Loucy (cell line): ENCODE data around the gene SLC35E3.

Experiments used
- H2AFZ ChIP-seq: fragments of 200-600 bp; sonication (generic); 2 replicates; pipeline ENCODE4 v1.6.0; 2016; ENCODE audit warnings: antibody characterized with exemption, mild to moderate bottlenecking, low read length, moderate library complexity
- H3F3A ChIP-seq: fragments of 200-600 bp; 2 replicates; pipeline ENCODE4 v1.6.0; 2016; ENCODE audit warnings: antibody characterized with exemption, low read depth, mild to moderate bottlenecking
- H3K27me3 ChIP-seq: fragments of 200-600 bp; sonication (generic); 2 replicates; pipeline ENCODE4 v1.6.1; 2014; ENCODE audit warnings: low read length, mild to moderate bottlenecking; ENCODE audit not compliant: insufficient read depth, poor library complexity, severe bottlenecking
- H3K36me3 ChIP-seq: fragments of 200-600 bp; sonication (generic); 2 replicates; pipeline ENCODE4 v1.6.1; 2016; ENCODE audit warnings: low read length; ENCODE audit not compliant: insufficient read depth
- H3K4me1 ChIP-seq: fragments of 200-600 bp; sonication (generic); 2 replicates; pipeline ENCODE4 v1.5.1; 2014; ENCODE audit warnings: low read length, mild to moderate bottlenecking; ENCODE audit not compliant: insufficient read depth, poor library complexity, severe bottlenecking
- H3K4me2 ChIP-seq: fragments of 200-600 bp; sonication (generic); 2 replicates; pipeline ENCODE4 v1.6.0; 2014; ENCODE audit warnings: antibody characterized with exemption, low read length, low read depth, mild to moderate bottlenecking; ENCODE audit not compliant: poor library complexity, severe bottlenecking
- H3K4me3 ChIP-seq: fragments of 200-600 bp; sonication (generic); 2 replicates; pipeline ENCODE4 v1.5.1; 2014; ENCODE audit warnings: low read length, mild to moderate bottlenecking, mixed read lengths; ENCODE audit not compliant: poor library complexity, severe bottlenecking
- H3K79me2 ChIP-seq: fragments of 200-600 bp; sonication (generic); 2 replicates; pipeline ENCODE4 v1.6.1; 2014; ENCODE audit warnings: low read length; ENCODE audit not compliant: insufficient read depth
- H3K9ac ChIP-seq: fragments of 200-600 bp; sonication (generic); 2 replicates; pipeline ENCODE4 v1.6.0; 2014; ENCODE audit warnings: mild to moderate bottlenecking, low read depth, low read length, moderate library complexity; ENCODE audit not compliant: poor library complexity, severe bottlenecking
- H3K9me2 ChIP-seq: fragments of 200-600 bp; sonication (generic); replicated peaks from 2 replicates; pipeline ENCODE4 v1.6.1; 2016; ENCODE audit warnings: low read depth, low read length, mixed read lengths
- H3K9me3 ChIP-seq: fragments of 200-600 bp; sonication (generic); 2 replicates; pipeline ENCODE4 v1.6.1; 2014; ENCODE audit warnings: mild to moderate bottlenecking, antibody characterized with exemption, low read length, low read depth; ENCODE audit not compliant: insufficient read depth
- H4K20me1 ChIP-seq: fragments of 200-600 bp; sonication (generic); 2 replicates; pipeline ENCODE4 v1.6.0; 2014; ENCODE audit warnings: antibody characterized with exemption, low read length, mild to moderate bottlenecking; ENCODE audit not compliant: insufficient read depth, poor library complexity, severe bottlenecking
- EZH2phosphoT487 ChIP-seq: fragments of 200-600 bp; IDR thresholded peaks from 2 replicates; pipeline ENCODE4 v1.6.1; 2018; ENCODE audit warnings: antibody characterized with exemption, mild to moderate bottlenecking, moderate library complexity, borderline replicate concordance
- TF ChIP-seq, protein P1 (sequence below): fragments of 200-600 bp; sonication (generic); conservative IDR thresholded peaks from 2 replicates; pipeline ENCODE4 v1.5.1; 2014; ENCODE audit warnings: mild to moderate bottlenecking, antibody characterized with exemption, low read length

Gene SLC35E3

DNA sequence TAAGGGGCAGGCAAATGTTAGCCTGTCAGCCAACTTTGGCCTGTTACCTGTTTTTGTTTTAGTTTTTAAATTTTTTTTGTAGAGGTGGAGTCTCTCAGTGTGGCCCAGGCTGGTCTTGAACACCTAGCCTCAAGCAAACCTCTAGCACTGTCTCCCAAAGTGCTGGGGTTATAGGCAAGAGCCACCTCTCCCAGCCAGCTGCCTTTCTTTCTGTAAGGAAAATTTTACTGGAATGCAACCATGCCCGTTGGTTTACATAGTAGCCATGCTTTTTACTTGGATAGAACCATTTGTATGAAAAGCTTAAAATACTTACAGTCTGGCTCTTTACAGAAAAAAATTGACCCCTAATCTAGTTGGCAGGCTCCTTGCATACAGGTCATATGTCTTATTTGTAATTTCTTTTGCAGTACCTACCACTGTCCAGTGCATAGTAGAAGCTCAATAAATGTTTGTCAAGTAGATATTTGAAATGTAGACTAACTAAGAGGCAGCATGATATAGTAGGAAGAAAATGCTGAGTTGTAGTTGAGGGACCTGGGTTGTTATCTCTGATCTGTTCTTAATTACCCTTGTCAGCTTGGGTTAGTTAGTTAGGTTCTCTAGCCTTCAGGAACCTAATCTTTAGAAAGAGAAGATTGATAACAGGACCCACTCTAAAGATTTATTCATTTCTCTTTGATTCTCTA is 66.7 kb downstream of the SLC35E3 start:
- Histone ChIP-seq H3K36me3 (peaks cover 47% of the 10 kb centered on the region), H3K9me3 (no peaks in the 10 kb centered on the region; the same call in 1 of the 2 replicates), H3F3A (peaks cover 3% of the 10 kb centered on the region; the same call in 1 of the 2 replicates), H3K4me1 (peaks cover 36% of the 10 kb centered on the region), H3K9me2 (no peaks in the 10 kb centered on the region), H4K20me1 (peaks cover 72% of the 10 kb centered on the region), H3K9ac (no peak overlapping the region), H3K4me2 (peak overlapping the region; percentile 85), H3K27me3 (peaks cover 15% of the 10 kb centered on the region), H3K79me2 (peaks cover 93% of the 10 kb centered on the region), H3K4me3 (peak overlapping the region; percentile 49), H2AFZ (no peak overlapping the region)
- no peak for TF ChIP-seq EZH2phosphoT487
- TF ChIP-seq, protein P1, sequence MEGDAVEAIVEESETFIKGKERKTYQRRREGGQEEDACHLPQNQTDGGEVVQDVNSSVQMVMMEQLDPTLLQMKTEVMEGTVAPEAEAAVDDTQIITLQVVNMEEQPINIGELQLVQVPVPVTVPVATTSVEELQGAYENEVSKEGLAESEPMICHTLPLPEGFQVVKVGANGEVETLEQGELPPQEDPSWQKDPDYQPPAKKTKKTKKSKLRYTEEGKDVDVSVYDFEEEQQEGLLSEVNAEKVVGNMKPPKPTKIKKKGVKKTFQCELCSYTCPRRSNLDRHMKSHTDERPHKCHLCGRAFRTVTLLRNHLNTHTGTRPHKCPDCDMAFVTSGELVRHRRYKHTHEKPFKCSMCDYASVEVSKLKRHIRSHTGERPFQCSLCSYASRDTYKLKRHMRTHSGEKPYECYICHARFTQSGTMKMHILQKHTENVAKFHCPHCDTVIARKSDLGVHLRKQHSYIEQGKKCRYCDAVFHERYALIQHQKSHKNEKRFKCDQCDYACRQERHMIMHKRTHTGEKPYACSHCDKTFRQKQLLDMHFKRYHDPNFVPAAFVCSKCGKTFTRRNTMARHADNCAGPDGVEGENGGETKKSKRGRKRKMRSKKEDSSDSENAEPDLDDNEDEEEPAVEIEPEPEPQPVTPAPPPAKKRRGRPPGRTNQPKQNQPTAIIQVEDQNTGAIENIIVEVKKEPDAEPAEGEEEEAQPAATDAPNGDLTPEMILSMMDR = no peak

DNA sequence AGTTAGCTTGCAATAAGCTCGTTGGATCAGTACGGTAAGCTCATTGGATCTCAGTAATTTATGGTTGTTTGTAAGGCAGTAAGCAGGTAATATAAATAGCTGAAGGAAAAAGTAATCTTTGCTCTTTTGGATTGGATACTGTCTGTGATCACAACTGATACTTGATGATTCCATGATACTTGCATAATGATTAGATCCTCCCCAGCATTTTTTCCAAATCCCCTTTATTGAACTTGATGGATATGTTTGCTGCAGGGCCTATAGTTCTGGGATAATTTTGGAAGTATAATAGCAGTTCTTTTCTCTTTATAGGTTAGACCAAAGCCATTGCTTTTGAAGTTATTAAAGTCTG is 67.2 kb downstream of the SLC35E3 start:
- Histone ChIP-seq H3K27me3 (peaks cover 13% of the 10 kb centered on the region), H3K9me3 (no peaks in the 10 kb centered on the region; the same call in 1 of the 2 replicates), H3K9ac (no peak overlapping the region), H3F3A (0 out of 2 replicates have a peak, but pooled peaks cover 3% of the 10 kb centered on the region), H3K9me2 (no peaks in the 10 kb centered on the region), H2AFZ (no peak overlapping the region), H4K20me1 (peaks cover 75% of the 10 kb centered on the region), H3K4me3 (peak overlapping the region; percentile 49), H3K36me3 (peaks cover 51% of the 10 kb centered on the region), H3K4me1 (peaks cover 36% of the 10 kb centered on the region), H3K79me2 (peaks cover 95% of the 10 kb centered on the region), H3K4me2 (peak overlapping the region; percentile 85)
- TF ChIP-seq EZH2phosphoT487 = no peak
- TF ChIP-seq, protein P1 = no peak

DNA sequence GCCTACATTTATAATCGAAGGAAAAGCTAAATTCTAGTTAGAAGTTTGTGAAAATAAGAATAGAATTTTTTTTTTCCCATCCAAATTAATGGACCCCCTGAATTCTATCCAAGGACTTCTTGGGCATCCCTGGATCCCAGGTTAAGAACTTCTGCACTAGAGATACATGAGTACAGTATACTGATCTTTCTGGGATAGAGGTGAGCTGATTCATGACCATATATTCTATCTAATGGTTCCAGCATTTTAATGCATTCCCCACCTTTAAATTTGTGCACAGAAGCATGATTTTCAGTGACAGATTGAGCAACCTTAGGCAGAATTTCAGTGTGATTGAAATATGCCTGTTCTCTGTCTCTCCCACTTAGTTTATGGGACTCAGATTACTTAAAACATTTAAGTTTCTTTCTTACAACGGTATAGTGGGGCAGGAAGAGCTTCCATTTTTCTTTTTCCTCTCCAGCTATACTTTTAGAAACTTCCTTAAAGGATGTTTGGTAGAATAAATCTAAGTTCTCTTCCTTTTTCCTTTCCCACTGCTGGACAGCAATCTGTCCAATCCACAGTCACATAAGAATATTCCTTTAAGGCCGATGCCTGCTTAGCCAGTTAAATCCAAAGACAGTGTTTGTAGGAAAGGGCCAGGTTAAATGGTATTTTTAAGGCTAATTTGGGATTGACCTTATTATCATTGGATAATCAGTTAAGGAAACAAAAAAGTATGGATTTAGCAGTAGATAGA is 68.7 kb downstream of the SLC35E3 start:
- Histone ChIP-seq H3K36me3 (peaks cover 57% of the 10 kb centered on the region), H2AFZ (no peak overlapping the region), H3K9me2 (no peaks in the 10 kb centered on the region), H3K27me3 (peaks cover 1% of the 10 kb centered on the region), H3F3A (no peaks in the 10 kb centered on the region), H3K4me3 (peak overlapping the region; percentile 48), H3K4me2 (peak overlapping the region; percentile 70), H3K9me3 (no peaks in the 10 kb centered on the region; the same call in 1 of the 2 replicates), H3K9ac (no peak overlapping the region), H3K4me1 (peaks cover 33% of the 10 kb centered on the region), H4K20me1 (peaks cover 73% of the 10 kb centered on the region), H3K79me2 (peaks cover 93% of the 10 kb centered on the region)
- TF ChIP-seq, protein P1 = no peak
- TF ChIP-seq EZH2phosphoT487 = no peak
